ENCODE results near the gene EXOC3L1. TPM values are rescaled to one million over a fixed set of nuclear protein-coding genes. Genes with fewer than 3 reads are reported as not detected.

Gene EXOC3L1
- polyA plus RNA-seq, 1 experiment = not detected

DNA sequence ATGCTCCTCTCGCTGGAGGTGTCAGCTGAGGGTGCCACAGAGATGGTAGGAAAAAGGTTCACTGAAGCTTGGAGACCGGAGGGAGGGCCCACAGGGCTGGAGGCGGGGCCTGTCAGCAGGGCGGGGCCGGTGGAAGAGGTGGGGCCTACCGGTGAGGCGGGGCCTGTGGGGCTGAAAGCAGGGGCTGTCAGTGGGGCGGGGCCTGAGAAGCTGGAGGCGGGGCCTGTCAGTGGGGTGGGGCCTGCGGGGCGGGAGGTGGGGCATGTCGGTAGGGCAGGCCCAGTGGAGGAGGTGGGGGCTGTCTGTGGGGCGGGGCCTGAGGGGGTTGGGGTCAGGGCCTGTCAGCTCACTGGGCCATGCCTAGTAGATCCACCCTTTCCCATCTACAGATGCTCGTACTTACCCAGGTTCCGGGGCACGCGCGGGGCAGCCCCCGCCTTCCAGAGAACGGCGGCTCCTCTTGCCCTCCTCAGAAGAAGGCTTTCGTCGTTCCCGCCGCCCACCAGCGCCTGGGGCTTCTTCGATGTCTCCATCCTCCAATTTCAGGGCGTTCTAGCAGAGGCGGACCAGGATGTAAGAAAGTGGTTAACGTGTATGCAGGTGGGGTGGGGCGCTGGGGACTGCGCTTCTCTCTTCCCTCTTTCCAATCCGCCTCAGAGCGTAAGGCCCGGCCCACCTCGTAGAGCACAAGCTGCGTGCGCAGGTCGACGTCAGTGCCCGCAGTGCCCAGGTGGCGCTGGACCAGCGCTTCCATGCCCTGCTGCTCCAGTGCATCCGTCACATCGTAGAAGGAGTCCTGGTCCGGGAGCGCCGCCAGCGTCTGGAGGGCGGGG lies 46.8 kb upstream of the EXOC3L1 start:
- ChIA-PET CTCF (no interaction called here), POLR2A (no interaction called here)
- TF ChIP-seq, protein P1, sequence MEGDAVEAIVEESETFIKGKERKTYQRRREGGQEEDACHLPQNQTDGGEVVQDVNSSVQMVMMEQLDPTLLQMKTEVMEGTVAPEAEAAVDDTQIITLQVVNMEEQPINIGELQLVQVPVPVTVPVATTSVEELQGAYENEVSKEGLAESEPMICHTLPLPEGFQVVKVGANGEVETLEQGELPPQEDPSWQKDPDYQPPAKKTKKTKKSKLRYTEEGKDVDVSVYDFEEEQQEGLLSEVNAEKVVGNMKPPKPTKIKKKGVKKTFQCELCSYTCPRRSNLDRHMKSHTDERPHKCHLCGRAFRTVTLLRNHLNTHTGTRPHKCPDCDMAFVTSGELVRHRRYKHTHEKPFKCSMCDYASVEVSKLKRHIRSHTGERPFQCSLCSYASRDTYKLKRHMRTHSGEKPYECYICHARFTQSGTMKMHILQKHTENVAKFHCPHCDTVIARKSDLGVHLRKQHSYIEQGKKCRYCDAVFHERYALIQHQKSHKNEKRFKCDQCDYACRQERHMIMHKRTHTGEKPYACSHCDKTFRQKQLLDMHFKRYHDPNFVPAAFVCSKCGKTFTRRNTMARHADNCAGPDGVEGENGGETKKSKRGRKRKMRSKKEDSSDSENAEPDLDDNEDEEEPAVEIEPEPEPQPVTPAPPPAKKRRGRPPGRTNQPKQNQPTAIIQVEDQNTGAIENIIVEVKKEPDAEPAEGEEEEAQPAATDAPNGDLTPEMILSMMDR (IDR thresholded peaks at IDR 0.05; ENCODE audit: insufficient read depth, low read depth, low read length) = no peak
- H3K36me3 ChIP-seq (ENCODE audit: control insufficient read depth, insufficient read depth, low read length) = peaks cover 39% of the 10 kb centered on the region
- H3K4me3 ChIP-seq (ENCODE audit: low read depth, low read length) = no peak overlapping the region
- DNase-seq (ENCODE audit: low read depth) = no peak
- no peaks in the 10 kb centered on the region for H3K27me3 ChIP-seq (ENCODE audit: control insufficient read depth, insufficient read depth, low read length)

DNA sequence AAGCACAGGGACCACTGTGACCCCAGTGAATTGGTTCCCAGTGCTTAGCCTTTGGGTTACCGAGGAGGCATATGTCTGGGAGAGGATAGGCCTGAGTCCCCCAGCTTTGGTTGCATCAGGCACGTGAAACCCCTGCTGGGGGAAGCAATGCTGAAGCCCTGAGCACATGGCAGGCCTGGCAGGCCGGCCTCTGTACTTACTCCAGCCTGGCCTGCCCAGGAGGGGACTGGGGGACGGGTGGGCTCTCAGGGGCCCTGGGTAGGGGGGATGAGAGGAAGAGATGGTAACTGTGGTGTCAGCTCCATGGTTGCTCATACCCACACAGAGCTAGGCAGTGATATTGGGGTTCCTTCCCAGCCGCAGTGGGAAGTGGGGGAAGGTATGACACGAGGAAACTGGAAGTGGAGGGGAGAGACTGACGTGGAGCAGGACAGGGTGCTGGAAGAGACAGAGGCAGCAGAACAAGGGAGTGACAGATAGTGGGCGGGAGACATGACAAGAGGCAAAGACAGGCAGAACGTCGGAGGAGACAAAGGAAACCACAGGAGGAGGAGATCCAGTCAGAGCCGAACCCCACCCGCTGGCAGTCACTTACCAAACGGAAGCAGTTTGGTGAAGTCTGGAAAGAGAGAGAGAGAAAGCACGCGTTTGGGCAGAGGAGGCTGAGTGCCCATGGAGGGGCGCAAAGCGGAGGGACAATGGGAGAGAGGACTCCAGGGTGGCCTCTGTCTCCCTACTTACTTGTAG lies 46.1 kb upstream of the EXOC3L1 start:
- POLR2A ChIA-PET = no interaction called here
- Histone ChIP-seq H3K4me3 (ENCODE audit: low read depth, low read length) (no peak overlapping the region), H3K36me3 (ENCODE audit: control insufficient read depth, insufficient read depth, low read length) (peaks cover 46% of the 10 kb centered on the region), H3K27me3 (ENCODE audit: control insufficient read depth, insufficient read depth, low read length) (no peaks in the 10 kb centered on the region)
- CTCF ChIA-PET = no interaction called here
- TF ChIP-seq, protein P1 (IDR thresholded peaks at IDR 0.05; ENCODE audit: insufficient read depth, low read depth, low read length) = no peak
- no peak for DNase-seq (ENCODE audit: low read depth)

DNA sequence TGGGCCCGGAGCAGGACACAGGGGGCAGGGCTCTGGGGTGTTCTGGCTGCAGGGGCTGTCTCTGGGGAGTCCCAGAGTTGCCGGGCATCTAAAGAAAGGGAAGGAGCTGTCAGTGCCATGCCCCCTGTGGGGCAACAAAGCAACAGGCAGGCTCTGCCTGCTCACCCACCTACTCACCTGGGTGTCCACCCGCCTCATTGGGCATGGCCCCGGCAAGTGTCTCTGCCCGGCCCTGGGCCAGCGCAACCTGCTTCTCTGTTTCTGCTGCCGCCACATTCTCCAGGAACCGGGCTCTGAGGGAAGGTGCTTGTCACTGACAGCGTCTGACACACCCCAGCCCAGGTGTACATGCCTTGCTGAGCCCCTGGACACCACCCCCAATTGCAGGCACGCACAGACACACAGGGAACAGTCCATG lies 44.3 kb upstream of the EXOC3L1 start:
- Histone ChIP-seq H3K27me3 (ENCODE audit: control insufficient read depth, insufficient read depth, low read length) (no peaks in the 10 kb centered on the region), H3K36me3 (ENCODE audit: control insufficient read depth, insufficient read depth, low read length) (peaks cover 56% of the 10 kb centered on the region), H3K4me3 (ENCODE audit: low read depth, low read length) (no peak overlapping the region)
- DNase-seq (ENCODE audit: low read depth) = no peak
- ChIA-PET POLR2A (no interaction called here), CTCF (no interaction called here)
- TF ChIP-seq, protein P1 (IDR thresholded peaks at IDR 0.05; ENCODE audit: insufficient read depth, low read depth, low read length) = no peak

DNA sequence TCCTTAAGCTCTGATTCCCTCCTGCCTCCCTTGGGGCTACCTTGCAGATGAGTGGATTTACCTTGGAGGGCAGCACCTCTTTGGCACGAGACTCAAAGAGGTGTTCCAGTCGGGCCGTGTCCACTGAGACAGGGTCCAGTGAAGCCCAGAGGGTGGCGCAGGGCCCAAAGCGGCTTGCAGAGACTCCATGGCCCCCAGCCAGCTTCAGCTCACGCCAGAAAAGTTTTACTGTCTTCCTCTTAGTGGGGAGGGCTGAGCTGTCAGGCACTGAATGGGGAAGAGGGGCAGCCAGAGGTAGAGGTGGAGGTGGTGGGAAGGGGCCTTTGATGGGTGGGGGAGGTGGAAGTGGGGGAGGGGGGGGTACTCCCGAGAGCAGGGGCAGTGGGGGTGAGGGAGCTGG lies 43.7 kb upstream of the EXOC3L1 start:
- no peaks in the 10 kb centered on the region for H3K27me3 ChIP-seq (ENCODE audit: control insufficient read depth, insufficient read depth, low read length)
- H3K4me3 ChIP-seq (ENCODE audit: low read depth, low read length) = no peak overlapping the region
- peaks cover 57% of the 10 kb centered on the region for H3K36me3 ChIP-seq (ENCODE audit: control insufficient read depth, insufficient read depth, low read length)
- TF ChIP-seq, protein P1 (IDR thresholded peaks at IDR 0.05; ENCODE audit: insufficient read depth, low read depth, low read length) = no peak
- CTCF ChIA-PET = no interaction called here
- POLR2A ChIA-PET = no interaction called here
- DNase-seq (ENCODE audit: low read depth) = no peak
